GM19328 (cell line): Measurements from ENCODE around the gene DNM3.
"Not testable (repeated sequence)": the region's sequence is repeated elsewhere in the genome, so short reads cannot be mapped to it uniquely, and the experiment has no call there.

ENCODE experiments used
- ATAC-seq: cut with Tn5 transposase; IDR thresholded peaks from one replicate; pipeline ENCODE4 v1.9.1; 2021; ENCODE audit warnings: mild to moderate bottlenecking, moderate library complexity; ENCODE audit not compliant: unreplicated experiment

The DNM3 gene

GRCh38 chr1:172005856-172006255 is 164.6 kb downstream of the DNM3 start:
- ATAC-seq, result no peak

- no peak for ATAC-seq
Measured at GRCh38 chr1:172006660-172007059, 165.4 kb downstream of the DNM3 start.

GRCh38 chr1:172018727-172019311 is 177.5 kb downstream of the DNM3 start:
- no peak for ATAC-seq

GRCh38 chr1:172019976-172020375 is 178.7 kb downstream of the DNM3 start:
- no peak for ATAC-seq

- ATAC-seq, result no peak
Measured at GRCh38 chr1:172024516-172024915, 183.2 kb downstream of the DNM3 start.

GRCh38 chr1:172024944-172025738 is 183.8 kb downstream of the DNM3 start:
- ATAC-seq, result not testable (repeated sequence)

GRCh38 chr1:172040466-172040865 is 199.2 kb downstream of the DNM3 start:
- no peak for ATAC-seq

GRCh38 chr1:172041102-172041501 is 199.8 kb downstream of the DNM3 start:
- ATAC-seq, result no peak

- no peak for ATAC-seq
Measured at GRCh38 chr1:172041742-172042141, 200.4 kb downstream of the DNM3 start.

- ATAC-seq, result no peak
Measured at GRCh38 chr1:172043900-172044299, 202.6 kb downstream of the DNM3 start.

GRCh38 chr1:172051898-172052297 is 210.6 kb downstream of the DNM3 start:
- ATAC-seq, result no peak

- ATAC-seq, result no peak
Measured at GRCh38 chr1:172054172-172054571, 212.9 kb downstream of the DNM3 start.

- not testable (repeated sequence) for ATAC-seq
Measured at GRCh38 chr1:172055816-172056419, 214.6 kb downstream of the DNM3 start.

GRCh38 chr1:172068334-172068733 is 227.0 kb downstream of the DNM3 start:
- ATAC-seq, result no peak

- ATAC-seq, result no peak
Measured at GRCh38 chr1:172069051-172069450, 227.8 kb downstream of the DNM3 start.

GRCh38 chr1:172069534-172069933 is 228.2 kb downstream of the DNM3 start:
- ATAC-seq, result no peak

- no peak for ATAC-seq
Measured at GRCh38 chr1:172070055-172070454, 228.8 kb downstream of the DNM3 start.

- no peak for ATAC-seq
Measured at GRCh38 chr1:172071746-172072145, 230.4 kb downstream of the DNM3 start.

GRCh38 chr1:172079859-172080258 is 238.6 kb downstream of the DNM3 start:
- not testable (repeated sequence) for ATAC-seq

- no peak for ATAC-seq
Measured at GRCh38 chr1:172083191-172083590, 241.9 kb downstream of the DNM3 start.

GRCh38 chr1:172084876-172085275 is 243.6 kb downstream of the DNM3 start:
- ATAC-seq, result no peak

GRCh38 chr1:172085317-172085716 is 244.0 kb downstream of the DNM3 start:
- ATAC-seq, result no peak
